Measurements from ENCODE around the gene KCNH4.

DNA sequence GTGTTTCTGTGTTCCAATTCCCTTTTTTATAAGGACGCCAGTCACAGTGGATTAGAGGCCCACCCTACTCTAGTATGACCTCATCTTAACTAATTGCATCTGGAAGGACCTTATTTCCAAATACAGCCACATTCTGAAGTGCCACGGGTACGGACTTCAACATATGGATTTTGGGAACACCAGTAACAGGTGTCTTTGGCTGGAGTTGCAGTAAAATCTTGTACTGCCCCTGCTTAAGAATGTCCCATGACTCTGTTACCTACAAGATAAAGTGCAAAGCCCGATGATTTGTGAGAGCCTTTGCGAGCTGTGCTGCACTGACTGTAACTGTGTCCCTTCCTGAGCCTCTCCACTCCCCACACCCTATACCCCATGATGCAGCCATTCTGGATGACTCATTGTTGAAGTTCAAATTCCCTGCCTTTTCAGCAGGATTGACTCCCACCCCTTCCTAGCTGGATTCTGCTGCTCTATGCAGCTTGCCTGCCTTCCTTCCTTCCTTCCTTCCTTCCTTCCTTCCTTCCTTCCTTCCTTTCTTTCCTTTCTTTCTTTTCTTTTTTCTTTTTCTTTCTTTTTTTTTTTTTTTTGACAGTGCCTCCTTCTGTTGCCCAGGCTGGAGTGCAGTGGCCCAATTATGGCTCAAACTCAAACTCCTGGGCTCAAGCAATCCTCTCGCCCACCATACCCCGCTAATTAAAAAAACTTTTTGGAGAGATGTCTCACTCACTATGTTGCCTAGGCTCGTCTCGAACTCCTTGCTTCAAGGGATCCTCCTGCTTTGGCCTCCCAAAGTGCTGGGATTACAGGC lies 2.2 kb upstream of the KCNH4 start:
- TF ChIP-seq, protein P1, sequence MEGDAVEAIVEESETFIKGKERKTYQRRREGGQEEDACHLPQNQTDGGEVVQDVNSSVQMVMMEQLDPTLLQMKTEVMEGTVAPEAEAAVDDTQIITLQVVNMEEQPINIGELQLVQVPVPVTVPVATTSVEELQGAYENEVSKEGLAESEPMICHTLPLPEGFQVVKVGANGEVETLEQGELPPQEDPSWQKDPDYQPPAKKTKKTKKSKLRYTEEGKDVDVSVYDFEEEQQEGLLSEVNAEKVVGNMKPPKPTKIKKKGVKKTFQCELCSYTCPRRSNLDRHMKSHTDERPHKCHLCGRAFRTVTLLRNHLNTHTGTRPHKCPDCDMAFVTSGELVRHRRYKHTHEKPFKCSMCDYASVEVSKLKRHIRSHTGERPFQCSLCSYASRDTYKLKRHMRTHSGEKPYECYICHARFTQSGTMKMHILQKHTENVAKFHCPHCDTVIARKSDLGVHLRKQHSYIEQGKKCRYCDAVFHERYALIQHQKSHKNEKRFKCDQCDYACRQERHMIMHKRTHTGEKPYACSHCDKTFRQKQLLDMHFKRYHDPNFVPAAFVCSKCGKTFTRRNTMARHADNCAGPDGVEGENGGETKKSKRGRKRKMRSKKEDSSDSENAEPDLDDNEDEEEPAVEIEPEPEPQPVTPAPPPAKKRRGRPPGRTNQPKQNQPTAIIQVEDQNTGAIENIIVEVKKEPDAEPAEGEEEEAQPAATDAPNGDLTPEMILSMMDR (IDR thresholded peaks at IDR 0.05; ENCODE audit: low read depth, low read length): no peak
- no peak for TF ChIP-seq EZH2phosphoT487 (IDR thresholded peaks at IDR 0.05; ENCODE audit: low read depth)
